GM18507 (cell line): ENCODE data around the gene NLGN1.

ENCODE experiments used
- DNase-seq: peaks from one replicate; pipeline ENCODE4 v3.0.0; 2011; ENCODE audit warnings: low read depth; ENCODE audit not compliant: insufficient read length; ENCODE audit errors: extremely low spot score
- FAIRE-seq: peaks from 2 replicates; lab custom pipeline; 2011; peaks lifted over from hg19 to GRCh38; lab: Jason Lieb, UNC

The NLGN1 gene

GRCh38 chr3:173688216-173688842, 290.8 kb downstream of the NLGN1 start:
- DNase-seq (no peak), FAIRE-seq (no peak)

- DNase-seq, result no peak
- no peak for FAIRE-seq
Observed at GRCh38 chr3:173690542-173691180, 293.1 kb downstream of the NLGN1 start.

DNA sequence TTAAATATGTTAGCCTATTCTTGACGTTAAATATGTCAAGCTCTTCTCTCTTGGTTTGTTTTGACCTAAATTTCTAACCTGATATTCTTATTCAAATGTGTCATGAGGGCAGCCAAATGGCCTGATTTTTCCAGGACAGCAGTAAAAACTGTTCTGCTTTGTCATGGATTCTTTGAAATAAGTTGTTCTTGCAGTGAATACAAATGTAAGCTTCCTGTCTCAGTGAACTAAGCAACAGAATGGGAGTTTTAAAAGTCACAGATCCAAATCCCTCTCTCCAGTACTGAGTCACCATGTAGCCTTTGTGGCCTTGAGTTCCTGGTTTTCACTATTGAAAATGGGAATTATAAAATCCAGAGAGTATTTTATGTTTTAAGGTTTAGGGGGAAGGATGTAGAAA, 301.8 kb downstream of the NLGN1 start:
- FAIRE-seq, result no peak
- DNase-seq, result no peak

GRCh38 chr3:173700336-173700735, 302.8 kb downstream of the NLGN1 start:
- DNase-seq (no peak), FAIRE-seq (no peak)

- DNase-seq, result no peak
- no peak for FAIRE-seq
Observed at GRCh38 chr3:173702561-173702960, 305.0 kb downstream of the NLGN1 start.

- FAIRE-seq (no peak), DNase-seq (no peak)
Observed at GRCh38 chr3:173703771-173704170, 306.2 kb downstream of the NLGN1 start.

- DNase-seq (no peak), FAIRE-seq (no peak)
Observed at GRCh38 chr3:173706630-173707029, 309.1 kb downstream of the NLGN1 start.

- FAIRE-seq, result no peak
- no peak for DNase-seq
Observed at GRCh38 chr3:173708191-173708590, 310.6 kb downstream of the NLGN1 start.

DNA sequence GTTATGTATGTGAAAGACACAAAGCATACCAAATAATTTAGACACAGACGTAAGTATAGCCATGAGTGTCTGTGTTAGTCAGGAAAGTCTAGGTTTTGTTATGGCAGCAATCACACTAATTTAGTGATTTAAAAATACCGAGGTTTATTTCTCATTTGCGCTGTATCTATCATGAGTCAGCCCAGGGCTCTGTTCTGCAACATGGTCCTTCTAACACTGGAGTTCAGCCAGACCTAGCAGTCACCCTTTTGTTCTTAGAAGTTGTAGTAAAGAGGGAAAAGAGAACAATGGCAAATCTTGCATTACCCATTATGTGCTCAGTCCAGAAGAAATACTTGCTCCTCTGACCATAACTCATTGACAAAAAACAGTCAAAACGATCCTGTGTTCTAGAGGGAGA, 311.5 kb downstream of the NLGN1 start:
- FAIRE-seq (no peak), DNase-seq (no peak)

DNA sequence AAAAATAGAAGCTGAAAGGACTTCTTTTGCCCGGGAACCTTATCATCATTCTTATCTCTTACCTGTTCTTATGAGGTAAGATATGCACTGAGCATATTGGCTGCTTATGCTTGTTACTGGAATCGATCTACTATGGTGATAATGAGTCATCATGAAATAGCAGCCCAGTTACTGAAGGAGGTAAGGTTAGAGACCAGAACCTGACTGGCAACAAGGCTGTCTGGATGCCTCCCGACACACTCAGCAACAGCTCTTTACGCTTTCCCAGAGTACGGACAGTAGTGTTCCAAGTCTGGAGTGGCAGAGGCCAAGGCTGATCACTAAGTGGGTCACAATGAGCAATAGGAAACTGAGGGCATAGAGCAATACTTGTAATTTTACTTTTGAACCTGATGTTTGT, 314.1 kb downstream of the NLGN1 start:
- no peak for DNase-seq
- no peak for FAIRE-seq

- FAIRE-seq, result no peak
- no peak for DNase-seq
Observed at GRCh38 chr3:173719585-173719984, 322.0 kb downstream of the NLGN1 start.

DNA sequence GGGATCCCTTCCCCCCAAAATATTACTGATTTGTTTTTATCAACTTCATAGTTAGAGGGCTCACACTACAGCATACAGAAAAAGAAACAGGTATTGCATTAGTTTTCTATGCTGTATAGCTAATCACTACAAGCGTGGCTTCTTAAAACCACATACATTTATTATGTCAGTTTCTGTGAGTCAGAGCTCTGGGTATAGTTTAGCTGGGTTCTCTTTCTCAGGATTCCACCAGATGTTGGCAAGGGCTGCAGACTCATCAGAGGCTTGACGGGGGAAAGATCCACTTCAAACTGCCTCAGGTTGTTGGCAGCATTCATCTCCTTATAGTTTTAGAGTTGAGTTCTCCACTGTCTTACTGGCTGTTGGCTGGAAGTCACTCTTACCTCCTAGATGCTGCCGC, 328.0 kb downstream of the NLGN1 start:
- FAIRE-seq (no peak), DNase-seq (no peak)

- DNase-seq (no peak), FAIRE-seq (no peak)
Observed at GRCh38 chr3:173730391-173730790, 332.8 kb downstream of the NLGN1 start.

DNA sequence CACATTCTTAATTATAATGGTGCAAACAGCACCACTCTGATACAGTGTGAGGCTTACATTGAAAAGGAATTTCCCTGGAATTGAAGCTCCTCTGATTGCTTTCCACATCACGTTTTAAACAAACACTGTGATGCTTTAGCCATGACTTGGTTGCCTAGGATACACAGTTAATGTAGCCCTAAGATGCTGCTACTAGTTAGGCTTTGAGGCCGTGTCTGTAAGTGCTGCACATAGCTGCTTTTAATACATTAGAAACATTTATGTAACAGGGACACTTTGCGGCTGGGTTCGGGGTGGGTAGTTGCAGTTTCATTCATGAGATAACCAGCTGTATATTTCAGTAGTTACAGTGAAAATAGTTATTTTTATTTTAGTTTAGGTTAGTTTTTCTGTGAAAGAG, 334.7 kb downstream of the NLGN1 start:
- DNase-seq (no peak), FAIRE-seq (no peak)

- DNase-seq (no peak), FAIRE-seq (no peak)
Observed at GRCh38 chr3:173733029-173733652, 335.6 kb downstream of the NLGN1 start.

GRCh38 chr3:173734473-173734872, 336.9 kb downstream of the NLGN1 start:
- DNase-seq (no peak), FAIRE-seq (no peak)

DNA sequence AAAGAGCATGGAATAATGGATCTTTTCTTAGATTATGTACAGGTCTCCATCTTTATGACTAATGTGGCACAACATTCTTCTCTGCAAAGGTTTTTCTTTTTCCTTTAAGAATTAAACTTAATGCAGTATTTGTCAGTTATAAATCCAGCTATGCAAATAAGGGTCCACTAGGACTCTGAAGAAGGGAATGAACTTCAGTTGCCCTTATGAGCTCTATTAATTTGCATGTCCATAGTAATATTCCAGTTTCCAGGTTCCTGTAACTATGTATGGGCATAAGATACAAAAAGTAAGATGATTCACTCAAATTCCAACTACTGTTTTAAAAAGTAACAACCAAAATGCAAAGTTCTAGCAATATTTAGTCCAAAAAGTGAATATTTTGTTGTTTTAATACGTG, 337.4 kb downstream of the NLGN1 start:
- no peak for FAIRE-seq
- DNase-seq, result no peak

DNA sequence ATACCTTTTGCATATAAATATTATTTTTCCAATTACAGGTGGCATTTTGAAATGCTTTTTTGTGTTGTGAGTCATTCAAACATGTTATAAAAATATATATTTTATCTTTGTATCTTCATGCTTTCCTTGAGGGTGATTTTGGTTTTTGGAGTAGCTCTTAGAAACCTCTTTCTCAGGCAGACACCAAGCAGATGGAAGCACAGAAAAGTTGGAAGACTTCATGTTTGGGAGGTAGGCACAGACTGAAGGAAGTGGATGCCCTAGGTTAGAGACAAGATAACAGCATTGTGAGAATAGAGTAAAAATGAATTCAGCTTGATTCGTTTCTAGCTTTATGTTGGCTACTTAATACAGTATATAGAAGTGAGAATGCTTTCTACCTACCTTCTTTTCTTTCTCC, 338.3 kb downstream of the NLGN1 start:
- no peak for FAIRE-seq
- no peak for DNase-seq

- no peak for DNase-seq
- FAIRE-seq, result no peak
Observed at GRCh38 chr3:173737167-173737808, 339.7 kb downstream of the NLGN1 start.

- FAIRE-seq, result no peak
Observed at GRCh38 chr3:173739726-173740125, 342.2 kb downstream of the NLGN1 start.

GRCh38 chr3:173742491-173742890, 344.9 kb downstream of the NLGN1 start:
- no peak for DNase-seq
- no peak for FAIRE-seq

More at GRCh38 chr3:173739726-173740125, 342.2 kb downstream of the NLGN1 start:
- DNase-seq, result no peak
